ENCODE measurements around the gene ZNF423. TPM values are rescaled to one million over a fixed set of nuclear protein-coding genes. Genes with fewer than 3 reads are reported as not detected.

The ZNF423 gene
- total and polyA plus RNA-seq, 4 donors, result 1.1 to 14.8 (median 3.3) TPM

DNA sequence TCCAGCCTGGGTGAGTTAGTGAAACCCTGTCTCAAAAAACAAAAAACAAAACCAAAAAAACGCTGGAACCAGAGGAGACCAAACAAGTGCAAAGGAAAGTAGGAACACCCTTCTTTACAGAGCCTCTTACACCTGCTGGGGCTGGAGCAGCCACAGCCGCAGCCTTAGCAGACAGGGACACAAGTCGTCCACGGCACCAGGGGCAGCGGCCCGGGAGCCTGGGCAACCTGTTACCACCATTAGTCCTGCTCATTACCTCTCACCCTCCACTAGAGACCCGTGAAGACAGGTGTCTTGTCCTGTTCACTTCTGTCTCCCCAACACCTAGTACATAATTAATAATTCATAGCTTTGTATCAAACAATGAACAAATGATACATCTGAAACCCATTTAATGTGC is 398.7 kb downstream of the ZNF423 start:
- DNase-seq, result no peak
- 90 to 96% methylated on average over 7 of the region's 7 CpGs for WGBS, 2 donors
- TF ChIP-seq, protein P1, sequence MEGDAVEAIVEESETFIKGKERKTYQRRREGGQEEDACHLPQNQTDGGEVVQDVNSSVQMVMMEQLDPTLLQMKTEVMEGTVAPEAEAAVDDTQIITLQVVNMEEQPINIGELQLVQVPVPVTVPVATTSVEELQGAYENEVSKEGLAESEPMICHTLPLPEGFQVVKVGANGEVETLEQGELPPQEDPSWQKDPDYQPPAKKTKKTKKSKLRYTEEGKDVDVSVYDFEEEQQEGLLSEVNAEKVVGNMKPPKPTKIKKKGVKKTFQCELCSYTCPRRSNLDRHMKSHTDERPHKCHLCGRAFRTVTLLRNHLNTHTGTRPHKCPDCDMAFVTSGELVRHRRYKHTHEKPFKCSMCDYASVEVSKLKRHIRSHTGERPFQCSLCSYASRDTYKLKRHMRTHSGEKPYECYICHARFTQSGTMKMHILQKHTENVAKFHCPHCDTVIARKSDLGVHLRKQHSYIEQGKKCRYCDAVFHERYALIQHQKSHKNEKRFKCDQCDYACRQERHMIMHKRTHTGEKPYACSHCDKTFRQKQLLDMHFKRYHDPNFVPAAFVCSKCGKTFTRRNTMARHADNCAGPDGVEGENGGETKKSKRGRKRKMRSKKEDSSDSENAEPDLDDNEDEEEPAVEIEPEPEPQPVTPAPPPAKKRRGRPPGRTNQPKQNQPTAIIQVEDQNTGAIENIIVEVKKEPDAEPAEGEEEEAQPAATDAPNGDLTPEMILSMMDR (IDR thresholded peaks at IDR 0.05; ENCODE audit: control extremely low read depth, extremely low read depth), result no peak

DNA sequence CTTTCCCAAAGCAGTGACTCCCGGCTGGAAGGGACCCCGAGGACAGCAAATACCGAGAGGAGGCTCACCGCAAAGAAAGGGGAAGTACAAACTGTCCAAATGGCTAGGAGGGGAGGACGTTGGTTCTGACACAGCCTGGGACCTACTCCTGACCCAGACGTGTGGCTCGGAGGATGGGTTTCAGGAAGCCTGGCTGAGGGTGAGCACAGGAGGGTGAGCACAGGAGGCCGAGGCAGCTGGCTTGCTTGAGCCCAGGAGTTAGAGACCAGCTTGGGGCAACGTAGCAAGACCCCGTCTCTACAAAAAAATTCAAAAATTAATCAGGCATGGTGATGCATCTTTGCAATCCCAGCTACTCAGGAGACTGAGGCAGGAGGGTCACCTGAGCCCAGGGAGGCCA is 399.1 kb downstream of the ZNF423 start:
- no peak for DNase-seq
- Histone ChIP-seq H3K27ac (ENCODE audit: low read depth in 1 of 2, low read length in 1 of 2) (no peak overlapping the region), H3K4me3 (no peak overlapping the region), H3K9me3 (ENCODE audit: control insufficient read depth in 4 of 4, insufficient read depth in 3 of 4, low read length in 3 of 4) (peaks cover 0 to 5% (median 0%) of the 10 kb centered on the region in 4 donors), H3K36me3 (ENCODE audit: control insufficient read depth in 4 of 4, insufficient read depth in 4 of 4, low read length in 4 of 4) (no peaks in the 10 kb centered on the region), H3K27me3 (ENCODE audit: control insufficient read depth in 3 of 3, insufficient read depth in 3 of 3, low read length in 2 of 3) (no peaks in the 10 kb centered on the region), H3K4me1 (ENCODE audit: control insufficient read depth in 5 of 5, insufficient read depth in 5 of 5, low read length in 5 of 5) (no peaks in the 10 kb centered on the region), H3K9ac (ENCODE audit: insufficient read depth in 1 of 2, low read length in 2 of 2) (no peak overlapping the region)
- 76 to 86% methylated on average over 10 of the region's 10 CpGs for WGBS, 2 donors
- TF ChIP-seq, protein P1 (IDR thresholded peaks at IDR 0.05; ENCODE audit: control extremely low read depth, extremely low read depth), result no peak
- ATAC-seq (ENCODE audit: insufficient read depth, low FRiP score), result no peak

More for the DNA sequence above, 398.7 kb downstream of the ZNF423 start:
- Histone ChIP-seq H3K9me3 (ENCODE audit: control insufficient read depth in 4 of 4, insufficient read depth in 3 of 4, low read length in 3 of 4) (peaks cover 0 to 5% (median 0%) of the 10 kb centered on the region in 4 donors), H3K9ac (ENCODE audit: insufficient read depth in 1 of 2, low read length in 2 of 2) (no peak overlapping the region), H3K36me3 (ENCODE audit: control insufficient read depth in 4 of 4, insufficient read depth in 4 of 4, low read length in 4 of 4) (no peaks in the 10 kb centered on the region), H3K27me3 (ENCODE audit: control insufficient read depth in 3 of 3, insufficient read depth in 3 of 3, low read length in 2 of 3) (no peaks in the 10 kb centered on the region), H3K4me3 (no peak overlapping the region), H3K4me1 (ENCODE audit: control insufficient read depth in 5 of 5, insufficient read depth in 5 of 5, low read length in 5 of 5) (no peaks in the 10 kb centered on the region), H3K27ac (ENCODE audit: low read depth in 1 of 2, low read length in 1 of 2) (no peak overlapping the region)
- ATAC-seq (ENCODE audit: insufficient read depth, low FRiP score), result no peak

DNA sequence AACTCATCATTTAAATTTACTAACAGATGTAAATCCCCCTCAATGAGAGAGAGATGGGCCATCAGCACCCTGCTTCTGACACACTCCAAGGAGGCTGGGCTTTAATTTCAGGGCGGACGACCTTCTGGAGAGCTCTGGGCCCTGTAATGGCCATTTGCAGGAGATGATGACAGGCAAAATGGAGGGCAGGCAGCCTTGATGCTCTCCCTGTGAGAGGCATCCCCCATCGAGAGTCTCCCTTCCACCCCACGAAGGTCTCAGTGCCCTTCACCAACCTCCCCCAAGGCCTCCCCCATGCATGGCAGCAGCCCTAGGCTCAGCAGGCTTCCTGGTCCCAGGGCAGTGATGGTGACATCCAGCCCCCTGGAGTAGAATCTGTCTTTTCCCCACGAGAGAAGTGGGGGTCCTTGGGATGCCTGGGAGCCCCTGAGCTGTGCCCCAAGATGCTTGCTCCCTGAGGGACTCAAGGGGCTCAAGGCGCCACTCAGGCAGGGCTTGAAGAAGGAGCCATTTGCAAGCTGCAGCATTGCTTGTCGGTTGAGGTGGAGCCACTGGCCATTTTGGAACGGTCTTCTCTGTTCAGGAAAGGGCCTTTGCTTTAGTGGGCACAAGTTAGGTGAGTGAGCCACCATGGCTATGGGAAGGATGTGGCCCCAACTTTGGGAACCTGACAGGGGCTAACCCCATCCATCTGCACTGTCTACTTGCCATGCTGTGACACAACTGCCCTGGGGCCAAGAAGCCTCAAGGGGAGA is 399.7 kb downstream of the ZNF423 start:
- DNase-seq, result no peak
- Histone ChIP-seq H3K4me3 (no peak overlapping the region), H3K9me3 (ENCODE audit: control insufficient read depth in 4 of 4, insufficient read depth in 3 of 4, low read length in 3 of 4) (peaks cover 0 to 5% (median 0%) of the 10 kb centered on the region in 4 donors), H3K4me1 (ENCODE audit: control insufficient read depth in 5 of 5, insufficient read depth in 5 of 5, low read length in 5 of 5) (no peaks in the 10 kb centered on the region), H3K27me3 (ENCODE audit: control insufficient read depth in 3 of 3, insufficient read depth in 3 of 3, low read length in 2 of 3) (no peaks in the 10 kb centered on the region), H3K9ac (ENCODE audit: insufficient read depth in 1 of 2, low read length in 2 of 2) (no peak overlapping the region), H3K36me3 (ENCODE audit: control insufficient read depth in 4 of 4, insufficient read depth in 4 of 4, low read length in 4 of 4) (no peaks in the 10 kb centered on the region), H3K27ac (ENCODE audit: low read depth in 1 of 2, low read length in 1 of 2) (no peak overlapping the region)
- TF ChIP-seq, protein P1 (IDR thresholded peaks at IDR 0.05; ENCODE audit: control extremely low read depth, extremely low read depth), result no peak
- ATAC-seq (ENCODE audit: insufficient read depth, low FRiP score), result no peak
- 87 to 94% methylated on average over 8 of the region's 8 CpGs for WGBS, 2 donors

Data from lung (tissue), 12 donors.